Stimulated activated CD4-positive, alpha-beta T cell treated with anti-CD3 and anti-CD28 coated beads, Interleukin-2, amount 100 ng/mL, for 48 hours (primary cell): ENCODE data around the gene ZNF746.
"Not testable (repeated sequence)": the region's sequence is repeated elsewhere in the genome, so short reads cannot be mapped to it uniquely, and the experiment has no call there.

ENCODE experiments used
- DNase-seq, 2 donors: peaks; one replicate each; pipeline ENCODE4 v3.0.0-alpha.2; 2020

Gene ZNF746

DNA sequence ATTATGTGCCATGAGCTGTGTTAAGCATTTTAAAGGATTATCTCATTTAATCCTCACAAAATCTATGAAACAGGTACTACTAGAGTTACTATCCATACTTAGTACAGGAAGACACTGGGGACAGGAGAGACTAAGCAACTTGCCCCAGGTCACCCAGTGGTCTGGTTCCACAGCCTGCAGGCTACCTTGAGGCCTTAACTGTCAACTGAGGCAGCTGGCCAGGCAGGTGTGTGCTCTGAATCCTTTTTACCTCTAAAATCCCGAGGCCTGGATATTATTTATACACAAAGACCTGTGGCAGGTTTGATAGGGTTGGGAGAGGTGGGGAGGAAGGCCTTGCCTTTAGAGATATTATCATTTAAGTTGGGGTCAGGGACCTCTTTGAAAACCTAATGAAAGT lies 39.8 kb downstream of the ZNF746 start:
- no peak for DNase-seq

DNA sequence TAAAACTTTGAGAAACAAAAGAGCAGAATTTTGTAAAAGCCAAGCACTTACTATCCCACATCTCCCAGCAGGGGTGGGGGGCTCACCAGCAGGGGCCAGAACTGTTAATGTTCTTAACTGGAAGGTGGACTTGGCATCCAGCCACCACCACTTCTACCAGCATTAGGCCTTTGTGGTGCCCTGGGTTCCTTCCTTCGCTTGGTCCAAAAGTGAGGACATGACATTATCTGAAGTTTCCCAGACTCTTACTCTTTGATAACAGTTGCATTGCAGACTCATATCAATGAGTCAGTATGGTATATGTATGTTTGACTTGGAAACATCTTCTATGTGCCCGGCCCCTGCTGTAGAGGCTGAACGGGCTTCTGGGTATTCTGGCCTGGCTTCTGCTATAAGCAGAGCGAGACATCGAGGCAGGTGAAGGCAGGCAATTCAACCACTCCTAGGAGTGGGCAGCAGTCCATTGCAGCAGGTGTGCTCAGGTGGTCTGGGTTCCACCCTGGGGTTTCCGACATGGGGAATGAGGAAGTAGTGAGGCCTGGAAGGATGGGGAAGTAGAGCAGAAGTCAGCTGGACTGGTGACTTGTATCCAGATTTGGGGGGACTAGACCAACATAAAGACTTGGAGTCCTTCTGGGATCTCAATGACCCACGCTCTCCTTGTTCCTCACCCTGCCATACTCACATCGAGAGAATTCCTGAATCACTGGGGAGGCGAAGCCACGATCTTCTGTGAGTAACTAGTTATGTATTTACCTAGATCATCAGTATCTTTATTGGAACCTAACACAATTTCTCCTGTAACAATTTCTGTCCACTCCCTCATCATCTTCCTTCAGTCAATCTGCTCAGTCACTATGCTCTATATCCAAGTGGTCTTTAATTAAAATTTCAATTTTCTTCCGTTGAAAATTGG lies 40.8 kb downstream of the ZNF746 start:
- no peak for DNase-seq

DNA sequence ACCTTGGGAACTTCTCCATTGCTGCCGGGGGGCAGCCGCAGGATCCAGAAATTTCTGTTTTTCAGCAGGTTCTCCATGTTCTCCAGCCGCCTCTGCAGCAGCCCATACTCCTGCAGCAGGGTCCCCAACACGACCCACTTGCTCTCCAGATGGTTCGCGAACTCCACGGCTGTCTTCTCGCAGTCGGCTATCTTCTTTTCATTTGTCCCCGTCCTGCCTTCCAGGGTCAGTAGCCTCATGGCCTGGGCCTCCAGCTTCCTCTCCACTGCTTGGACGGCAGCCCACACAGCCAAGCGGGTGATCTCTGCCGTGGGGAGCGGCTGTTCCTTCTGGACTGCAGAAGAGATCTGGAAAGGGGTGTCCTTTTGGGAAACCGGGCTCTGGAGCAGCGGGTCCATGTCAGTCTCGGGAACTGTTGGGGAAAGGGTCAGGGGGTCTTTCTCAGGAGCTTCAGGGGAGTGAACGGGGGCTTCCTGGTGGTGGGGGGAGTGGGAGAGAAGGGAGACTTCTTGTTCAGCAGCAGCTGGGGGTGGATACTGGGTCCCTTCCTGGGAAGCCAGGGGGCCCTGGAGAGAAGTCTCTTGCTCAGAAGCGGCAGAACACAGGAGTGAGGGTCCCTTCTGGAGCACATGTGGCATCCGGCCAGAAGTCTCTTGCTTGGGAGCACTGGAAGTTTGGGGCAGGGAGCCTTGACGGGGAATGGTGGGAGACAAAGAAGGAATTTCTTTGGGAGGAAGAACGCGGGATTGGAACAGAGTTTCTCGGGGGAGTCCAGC lies 42.2 kb downstream of the ZNF746 start:
- DNase-seq = no peak

DNA sequence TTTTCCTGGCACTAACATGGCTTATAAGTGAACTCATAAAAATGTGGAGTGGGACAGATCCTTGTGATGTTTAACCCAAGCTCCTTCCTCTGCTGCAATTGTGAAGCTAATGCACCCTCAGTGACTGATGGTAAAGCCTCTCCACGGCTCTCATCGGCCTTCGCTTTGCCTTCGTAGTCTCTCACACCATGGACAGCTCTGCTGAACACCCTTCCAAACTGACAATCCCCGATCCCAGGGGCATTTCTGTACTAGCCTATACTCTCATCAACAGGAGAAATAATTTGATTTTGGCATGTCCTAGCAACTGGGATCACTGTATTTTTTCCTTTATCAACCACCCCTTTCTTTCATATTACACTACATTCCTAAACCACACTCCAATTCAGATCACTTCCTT lies 42.9 kb downstream of the ZNF746 start:
- DNase-seq = no peak

DNA sequence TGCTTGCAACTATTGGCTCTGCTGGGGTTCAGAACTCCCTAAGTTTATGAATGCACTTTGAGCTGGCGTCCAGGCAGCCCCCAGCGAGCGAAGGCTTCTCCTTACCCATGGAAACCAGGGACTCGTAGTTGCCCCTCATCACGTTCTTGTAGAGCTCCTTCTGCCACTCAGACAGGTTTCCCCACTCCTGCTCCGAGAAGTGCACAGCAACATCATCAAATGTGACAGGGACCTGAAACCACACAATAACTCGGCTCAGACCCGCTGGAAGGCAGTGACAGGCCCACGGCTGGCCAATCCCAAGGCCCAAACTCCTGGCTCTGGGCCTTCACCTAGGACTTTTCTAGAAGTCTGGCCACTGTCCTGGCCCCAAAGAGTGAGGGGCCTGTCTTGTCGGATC lies 43.6 kb downstream of the ZNF746 start:
- DNase-seq = no peak

DNA sequence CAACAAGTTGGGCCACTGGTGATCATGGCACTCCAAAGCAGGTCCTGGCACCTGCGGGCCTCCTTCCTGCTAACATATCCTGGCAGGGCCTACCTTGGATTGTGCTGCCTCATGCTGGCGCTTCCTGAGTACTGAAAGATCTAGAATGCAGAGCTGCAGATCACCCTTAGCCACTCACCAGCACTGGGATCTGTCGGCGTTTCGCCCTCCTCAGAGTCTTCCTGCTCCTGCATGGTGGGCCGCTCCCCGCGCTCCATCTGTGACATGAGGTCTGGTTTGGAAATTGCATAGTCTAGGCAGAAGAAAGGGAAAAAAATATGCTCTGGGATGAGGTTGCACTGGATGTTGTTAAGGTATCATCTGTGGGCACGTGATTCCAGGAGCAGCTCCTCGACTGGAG lies 46.8 kb downstream of the ZNF746 start:
- DNase-seq = no peak

DNA sequence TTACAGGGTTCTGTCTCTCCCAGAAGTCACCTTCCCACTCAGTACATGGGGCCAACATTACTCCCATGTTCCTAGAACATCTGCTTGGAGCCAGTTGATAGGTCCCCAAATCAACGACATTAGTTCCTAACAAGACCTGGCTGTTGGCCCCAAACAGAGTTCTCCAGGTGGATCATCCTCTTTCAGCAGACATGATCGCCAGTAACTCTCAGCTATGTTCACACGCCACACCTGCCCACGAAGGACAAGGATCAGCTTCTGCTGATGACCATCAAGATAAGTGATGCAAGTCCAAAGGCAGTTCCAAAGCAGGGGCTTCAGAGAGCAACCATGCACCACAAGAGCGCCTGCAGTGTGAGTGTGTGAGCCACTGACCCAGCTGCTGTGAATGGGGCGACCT lies 47.7 kb downstream of the ZNF746 start:
- no peak for DNase-seq

DNA sequence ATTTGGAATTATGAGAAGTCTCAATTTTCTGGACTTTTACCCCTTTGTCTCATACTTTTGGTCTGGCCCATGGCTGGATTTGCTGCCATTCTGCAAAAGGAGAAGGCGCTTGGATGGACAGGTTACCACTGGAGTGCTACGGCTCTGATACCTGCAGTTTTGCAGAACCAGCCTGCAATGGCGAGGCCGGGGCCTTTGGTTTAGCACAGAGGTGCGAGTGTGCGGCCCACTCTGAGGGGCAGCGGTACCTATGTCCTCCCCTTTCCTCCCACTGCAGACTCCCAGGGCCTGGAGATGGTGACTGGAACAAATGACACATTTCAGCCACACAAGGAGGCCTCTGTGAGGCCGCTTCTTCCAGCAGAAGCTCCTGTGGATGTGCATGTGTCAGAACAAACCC lies 48.6 kb downstream of the ZNF746 start:
- no peak for DNase-seq

DNA sequence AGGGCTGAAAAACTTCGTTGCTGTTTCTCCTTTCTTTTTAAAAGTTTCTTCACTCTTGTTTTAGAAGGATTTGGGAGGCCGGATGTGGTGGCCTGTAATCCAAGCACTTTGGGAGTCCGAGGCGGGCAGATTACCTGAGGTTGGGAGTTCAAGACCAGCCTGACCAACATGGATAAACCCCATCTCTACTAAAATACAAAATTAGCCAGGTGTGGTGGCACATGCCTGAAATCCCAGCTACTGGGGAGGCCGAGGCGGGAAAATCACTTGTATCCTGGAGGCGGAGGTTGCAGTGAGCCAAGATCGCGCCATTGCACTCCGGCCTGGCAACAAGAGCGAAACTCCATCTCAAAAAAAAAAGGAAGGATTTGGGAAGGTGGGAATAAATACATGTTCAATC lies 51.6 kb downstream of the ZNF746 start:
- DNase-seq = not testable (repeated sequence)

DNA sequence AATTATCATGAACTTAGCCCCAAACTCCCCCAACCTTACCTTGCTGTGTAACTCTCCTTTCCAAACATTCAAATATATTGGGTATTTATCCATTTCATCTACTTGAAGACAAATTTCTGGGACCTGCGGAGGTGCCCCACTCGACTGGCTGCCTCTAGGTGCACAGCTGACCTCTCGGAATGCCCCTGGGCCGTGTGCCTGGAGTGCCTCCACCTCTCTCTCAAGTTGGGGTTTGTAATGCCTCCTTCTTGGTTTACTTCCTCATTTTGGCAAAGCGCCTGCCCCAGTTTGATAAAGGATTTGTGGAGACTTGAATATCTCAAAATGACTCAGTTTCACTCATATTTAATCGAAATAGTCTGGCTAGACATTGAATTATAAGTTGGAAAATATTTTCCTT lies 53.3 kb downstream of the ZNF746 start:
- DNase-seq = no peak

DNA sequence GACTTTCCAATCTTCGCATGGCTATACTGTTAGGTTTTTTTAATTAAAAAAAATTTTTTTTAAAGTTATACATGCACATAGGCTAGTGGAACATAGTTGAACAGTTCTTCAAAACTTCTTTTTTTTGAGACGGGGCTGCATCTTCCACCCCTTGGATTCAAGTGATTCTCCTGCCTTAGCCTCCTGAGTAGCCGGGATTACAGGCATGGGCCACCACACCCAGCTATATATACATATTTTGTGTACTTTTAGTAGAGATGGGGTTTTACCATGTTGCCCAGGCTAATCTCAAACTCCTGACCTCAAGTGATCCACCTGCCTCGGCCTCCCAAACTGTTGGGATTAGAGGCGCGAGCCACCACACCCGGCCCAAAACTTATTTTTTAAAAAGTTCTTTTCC lies 54.1 kb downstream of the ZNF746 start:
- DNase-seq = no peak

DNA sequence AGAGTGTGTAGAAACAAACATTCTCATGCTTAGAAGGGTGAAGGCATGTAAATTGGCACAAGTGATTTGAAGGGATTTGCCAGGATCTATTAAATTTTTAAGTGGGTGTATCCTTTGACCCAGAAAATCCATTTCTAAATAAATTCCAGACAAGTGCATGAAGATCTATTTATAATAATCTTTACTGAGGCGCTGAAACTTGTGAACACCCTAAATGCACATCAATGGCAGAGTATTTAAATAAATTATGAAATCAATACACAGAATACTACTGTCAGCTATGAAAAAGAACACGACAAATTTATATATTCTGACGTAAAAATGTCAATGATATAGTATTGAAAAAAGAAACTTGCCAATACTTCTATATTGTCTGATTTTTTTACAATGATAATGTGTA lies 54.7 kb downstream of the ZNF746 start:
- DNase-seq = no peak

DNA sequence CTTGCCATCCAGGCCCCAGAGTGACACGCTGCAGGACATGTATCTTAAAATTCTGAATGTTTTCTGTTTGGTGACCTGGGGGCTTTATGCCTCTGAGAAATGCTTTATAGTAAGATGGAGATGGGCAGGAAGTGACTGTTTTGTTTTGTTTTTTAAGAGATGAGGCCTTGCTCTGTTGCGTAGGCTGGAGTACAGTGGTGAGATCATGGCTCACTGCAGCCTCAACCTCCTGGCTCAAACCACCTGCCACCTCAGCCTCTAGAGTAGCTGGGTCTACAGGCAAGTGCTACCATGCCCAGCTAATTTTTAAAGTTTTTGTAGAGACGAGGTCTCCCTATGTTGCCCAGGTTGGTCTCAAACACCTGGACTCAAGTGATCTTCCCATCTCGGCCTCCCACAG lies 57.4 kb downstream of the ZNF746 start:
- no peak for DNase-seq

DNA sequence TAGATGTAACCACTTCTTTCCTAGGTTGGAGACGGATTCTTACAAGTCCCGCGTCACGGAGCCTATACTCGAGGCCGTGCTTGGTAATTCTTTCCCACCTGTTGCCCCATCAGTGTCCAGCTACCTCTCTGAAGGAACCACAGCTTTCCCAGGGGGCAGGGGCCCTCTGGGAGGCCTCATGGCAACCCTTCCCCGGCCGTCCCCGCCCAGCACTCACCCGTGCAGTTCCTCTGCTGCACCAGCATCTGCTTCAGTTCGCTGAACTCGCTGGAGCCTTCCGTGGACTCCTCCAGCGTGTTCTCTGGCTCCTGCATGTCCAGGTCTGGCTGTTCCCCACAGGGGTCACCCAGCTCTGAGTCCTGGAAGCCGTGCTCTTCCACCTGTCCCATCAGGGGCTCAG lies 61.3 kb downstream of the ZNF746 start:
- no peak for DNase-seq

DNA sequence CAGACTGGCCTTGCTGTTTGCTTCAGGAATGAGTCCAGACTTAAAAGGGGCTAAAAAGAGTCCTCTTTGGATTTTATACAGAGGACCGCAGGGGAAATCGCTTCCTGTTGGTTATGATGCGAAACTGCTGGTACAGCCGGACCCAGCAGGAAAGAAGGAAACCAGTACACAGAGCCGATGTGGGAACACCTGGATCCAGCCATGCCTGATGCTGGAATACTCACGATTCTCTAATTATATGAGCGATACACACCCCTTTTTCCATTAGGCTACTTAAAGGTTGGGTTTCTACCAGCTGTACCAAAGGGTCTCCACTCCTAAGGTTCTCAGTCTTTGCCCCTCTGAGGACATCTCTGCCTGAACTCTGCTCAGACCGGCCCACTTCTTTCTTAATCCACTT lies 64.5 kb downstream of the ZNF746 start:
- DNase-seq = no peak

DNA sequence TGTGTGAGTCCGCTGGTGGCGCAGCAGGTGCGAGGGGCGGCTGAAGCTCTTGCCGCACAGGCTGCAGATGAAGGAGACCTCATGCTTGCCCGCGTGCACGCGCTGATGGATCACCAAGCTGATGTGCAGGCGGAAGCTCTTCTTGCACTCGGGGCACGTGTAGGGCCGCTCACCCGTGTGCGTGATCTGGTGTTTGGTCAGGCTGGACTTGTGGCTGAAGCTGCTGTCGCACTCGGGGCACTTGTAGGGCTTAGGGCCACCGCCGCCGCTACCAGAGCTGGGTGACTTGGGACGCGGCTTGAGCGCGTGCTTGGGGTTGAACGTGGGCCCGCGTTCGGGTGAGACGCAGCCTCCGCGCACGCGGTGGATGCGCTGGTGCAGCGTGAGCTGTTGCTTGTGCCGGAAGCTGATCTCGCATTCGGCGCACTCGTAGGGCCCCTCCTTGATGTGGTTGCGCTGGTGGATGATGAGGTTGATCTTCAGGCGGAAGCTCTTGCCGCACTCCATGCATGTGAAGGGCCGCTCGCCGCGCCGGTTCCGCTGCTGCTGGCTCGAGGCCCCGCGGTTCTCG lies 65.4 kb downstream of the ZNF746 start:
- no peak for DNase-seq

DNA sequence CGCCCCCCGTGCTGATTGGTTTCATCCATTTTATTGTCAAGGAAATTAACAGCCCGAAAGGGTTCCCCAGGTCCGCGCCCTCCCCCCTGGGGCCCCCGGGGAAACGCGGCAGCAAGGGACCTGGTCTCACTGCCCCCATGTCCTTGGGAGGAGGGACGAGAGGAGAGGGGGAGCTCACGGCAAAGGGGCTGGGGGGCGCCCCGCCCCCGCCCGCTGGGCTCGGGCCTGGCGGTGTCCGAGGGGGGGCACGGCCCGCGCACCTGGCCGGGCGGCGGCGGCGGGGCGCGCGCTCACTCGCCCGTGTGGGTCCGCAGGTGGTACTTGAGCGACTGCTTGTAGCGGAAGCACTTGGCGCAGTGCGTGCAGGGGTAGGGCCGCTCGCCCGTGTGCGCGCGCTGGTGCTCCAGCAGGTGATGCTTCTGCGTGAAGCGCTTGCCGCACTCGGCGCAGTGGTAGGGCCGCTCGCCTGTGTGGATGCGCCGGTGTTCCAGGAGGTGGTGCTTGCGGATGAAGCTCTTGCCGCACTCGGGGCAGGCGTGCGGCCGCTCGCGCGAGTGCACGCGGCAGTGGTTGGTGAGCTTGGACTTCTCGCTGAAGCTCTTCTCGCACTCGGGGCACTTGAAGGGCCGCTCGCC lies 66.0 kb downstream of the ZNF746 start:
- no peak for DNase-seq

DNA sequence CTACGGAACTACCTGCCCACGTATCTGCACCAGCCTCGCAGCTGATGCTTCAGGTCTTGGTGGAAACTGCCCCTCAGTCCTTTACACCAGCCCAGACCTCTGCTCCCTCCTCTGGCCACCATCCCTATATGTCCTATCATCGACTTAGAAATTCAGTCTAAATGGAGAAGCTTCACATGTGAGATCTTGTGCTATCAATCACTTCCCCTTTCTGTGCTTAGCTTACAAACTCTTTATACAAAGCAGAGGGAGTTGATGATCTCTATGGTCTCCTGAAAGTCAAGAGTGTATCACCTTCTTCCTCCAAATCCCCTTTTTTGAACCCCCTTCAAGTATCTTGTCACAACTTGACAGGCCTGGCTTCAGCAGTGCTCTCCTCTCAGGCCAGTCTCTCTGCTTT lies 67.4 kb downstream of the ZNF746 start:
- DNase-seq = no peak

DNA sequence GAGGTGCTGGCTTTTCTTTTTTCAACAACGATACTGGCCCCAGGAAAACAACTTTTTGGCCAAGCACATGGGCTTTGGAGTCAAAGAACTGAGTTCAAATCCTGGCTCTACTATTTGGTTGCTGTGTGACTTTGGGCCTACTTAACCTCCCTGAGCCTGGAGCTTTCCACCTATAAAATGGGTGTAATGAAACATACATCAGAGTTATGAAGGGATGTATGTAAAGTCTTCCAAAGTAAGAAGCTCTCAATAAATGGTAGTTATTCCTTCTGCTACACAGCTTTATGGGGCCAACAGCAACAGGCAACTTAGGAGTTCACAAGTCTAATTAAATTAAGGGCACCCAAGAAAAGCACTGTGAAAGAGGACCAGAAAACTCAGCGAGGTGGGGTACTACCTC lies 69.7 kb downstream of the ZNF746 start:
- no peak for DNase-seq

DNA sequence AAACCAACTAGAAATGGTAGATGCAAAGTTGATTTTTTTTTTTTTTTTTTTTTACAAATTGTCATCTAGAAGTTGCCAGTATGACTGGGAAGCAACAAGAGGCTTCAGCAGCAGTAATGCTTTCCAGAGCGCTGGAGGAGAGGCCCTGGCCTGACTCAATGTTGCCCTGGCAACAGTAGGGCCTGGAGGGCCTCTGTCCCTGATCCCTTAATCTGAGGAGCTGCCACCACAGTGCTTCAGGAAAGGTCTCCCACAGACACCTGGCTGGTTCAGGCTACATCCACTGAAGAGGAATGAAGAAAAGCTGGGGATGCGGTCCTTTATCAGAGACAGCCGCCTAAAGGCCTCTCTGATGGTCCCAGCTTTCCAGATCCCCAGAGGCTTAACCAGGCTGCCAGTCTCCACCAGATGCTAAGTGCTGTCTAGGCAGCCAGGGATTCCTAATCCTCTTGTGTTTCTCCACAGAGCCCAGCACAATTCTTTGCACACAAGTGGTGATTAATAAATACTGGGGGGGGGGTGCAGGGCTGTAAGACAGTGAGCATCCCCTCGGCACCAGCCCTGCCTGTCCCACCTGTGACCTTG lies 70.4 kb downstream of the ZNF746 start:
- DNase-seq = no peak

DNA sequence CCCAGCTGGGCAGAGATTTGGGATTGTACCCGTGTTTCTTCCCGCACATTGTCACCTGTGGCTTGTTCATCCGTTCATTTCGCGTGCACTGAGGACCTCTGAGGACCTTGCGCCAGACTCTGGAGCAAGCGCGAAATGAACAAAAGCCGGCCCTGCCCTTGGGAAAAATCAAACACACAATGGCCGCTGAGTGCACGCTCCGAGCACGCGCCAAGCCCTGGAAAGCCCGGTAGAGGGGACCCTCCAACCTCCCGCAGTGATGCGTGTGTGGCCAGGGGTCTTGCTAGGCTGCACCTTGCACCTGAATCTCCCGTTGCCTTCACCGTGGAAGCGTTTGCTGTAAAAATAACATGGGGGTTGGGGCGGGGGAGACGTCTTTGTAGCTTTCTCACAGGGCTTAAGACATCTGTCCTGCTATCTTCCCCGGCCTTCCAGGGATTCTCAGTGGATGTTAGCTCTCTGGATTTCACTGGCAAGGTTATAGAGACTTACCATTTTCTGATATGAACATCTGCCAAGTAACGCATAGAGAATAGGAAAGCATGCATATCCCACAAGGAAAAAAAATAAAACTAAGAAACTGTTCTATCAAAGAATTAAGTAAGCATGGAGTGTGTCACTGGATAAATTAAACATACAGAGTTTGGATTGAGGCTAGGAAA lies 74.0 kb downstream of the ZNF746 start:
- DNase-seq = no peak

DNA sequence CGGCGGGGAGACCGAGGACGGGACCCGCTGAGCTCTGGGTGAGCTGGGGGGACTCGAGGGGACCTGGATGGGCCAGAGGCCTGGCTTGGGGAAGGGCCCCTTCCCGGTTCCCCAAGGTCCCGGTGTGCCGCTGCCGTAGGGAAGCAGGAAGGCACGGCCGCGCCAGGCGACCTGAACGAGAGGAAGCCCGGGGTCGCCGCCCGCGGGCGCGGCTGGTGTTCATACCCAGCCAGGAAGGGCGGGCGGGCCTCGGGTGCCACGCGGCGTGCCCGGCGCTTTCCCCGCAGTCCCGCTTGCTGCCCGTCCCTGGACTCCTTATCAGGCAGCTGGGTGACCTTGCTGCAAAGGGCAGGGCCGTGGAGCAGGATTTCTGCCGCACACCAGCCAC lies 74.7 kb downstream of the ZNF746 start:
- peak; percentile 8 to 34 for DNase-seq
